Activated naive CD4-positive, alpha-beta T cell treated with Interleukin-2 at 50 U/mL for 16 hours (primary cell): Measurements from ENCODE around the gene VIPR2.
A peak's percentile ranks its signal among the peaks of the same experiment; 100 is the strongest.
"Not testable (repeated sequence)": the region's sequence is repeated elsewhere in the genome, so short reads cannot be mapped to it uniquely, and the experiment has no call there.

Experiments
- DNase-seq: peaks from one replicate; pipeline ENCODE4 v3.0.0-alpha.2; 2020

VIPR2 gene

GRCh38 chr7:159005618-159006017 is 139.0 kb downstream of the VIPR2 start:
- DNase-seq: no peak

DNA sequence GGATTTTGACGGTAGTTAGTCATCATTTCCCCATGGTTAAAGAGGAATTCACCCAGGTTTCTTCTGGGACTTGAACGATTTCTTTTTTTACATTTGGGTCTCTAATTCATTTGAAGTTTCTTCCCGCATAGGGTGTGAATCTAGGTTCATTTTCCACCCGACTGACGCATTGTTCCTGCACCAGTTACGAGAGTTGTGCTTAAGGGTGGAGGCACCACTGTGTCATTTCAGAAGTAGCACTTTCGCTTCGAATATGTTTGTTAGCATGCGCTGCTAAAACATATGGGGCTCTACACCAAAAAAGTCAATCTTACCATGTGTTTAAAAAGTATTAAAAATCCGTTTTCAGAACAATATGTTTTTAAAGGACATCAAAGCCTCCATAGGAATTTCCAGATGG is 140.3 kb downstream of the VIPR2 start:
- peak; percentile 31 for DNase-seq

DNA sequence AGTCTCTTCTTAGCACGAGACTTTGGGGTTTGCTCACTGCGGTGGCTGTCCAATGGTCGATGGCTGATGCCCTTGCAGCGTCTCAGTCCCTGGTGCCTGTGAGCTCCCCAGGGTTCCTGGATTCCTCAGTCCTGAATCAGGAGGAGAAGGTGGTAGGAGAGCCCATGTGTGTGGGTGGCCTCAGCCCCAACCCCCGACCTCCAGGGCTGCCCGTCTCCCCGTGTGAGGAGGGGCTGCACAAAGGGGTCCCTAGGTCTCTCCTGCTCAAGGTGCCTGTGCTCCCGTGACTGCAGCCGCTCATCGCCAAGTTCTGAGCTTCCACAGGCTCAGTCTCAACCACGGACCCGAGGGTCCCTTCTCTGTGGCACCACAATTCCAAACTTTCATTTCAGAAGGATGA is 142.9 kb downstream of the VIPR2 start:
- DNase-seq: no peak

- no peak for DNase-seq
Observed at GRCh38 chr7:159000859-159001435, 143.7 kb downstream of the VIPR2 start.

- DNase-seq: no peak
Observed at GRCh38 chr7:159000070-159000469, 144.6 kb downstream of the VIPR2 start.

DNA sequence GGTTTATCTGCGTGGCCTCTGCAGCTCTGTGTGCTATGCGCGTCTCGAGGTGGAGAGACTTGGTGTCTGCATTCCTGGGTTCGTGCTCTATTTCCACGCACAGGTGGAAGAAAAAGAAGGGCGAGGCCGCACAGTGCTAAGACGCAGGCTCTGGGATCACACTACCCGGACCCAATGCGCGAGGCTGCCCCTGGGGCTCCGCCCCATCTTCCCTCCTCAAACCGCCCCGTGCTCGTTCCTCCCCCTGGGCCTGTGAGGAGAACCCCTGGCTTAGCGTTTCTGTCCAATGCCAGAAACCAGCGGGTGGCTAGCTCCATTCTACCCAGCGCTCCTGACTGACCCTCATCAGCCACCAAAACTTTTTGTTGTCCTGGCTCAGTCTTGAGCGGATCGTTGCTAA is 145.2 kb downstream of the VIPR2 start:
- DNase-seq: no peak

- DNase-seq: not testable (repeated sequence)
Observed at GRCh38 chr7:158998261-158998660, 146.4 kb downstream of the VIPR2 start.

- DNase-seq: no peak
Observed at GRCh38 chr7:158997471-158997870, 147.2 kb downstream of the VIPR2 start.

DNA sequence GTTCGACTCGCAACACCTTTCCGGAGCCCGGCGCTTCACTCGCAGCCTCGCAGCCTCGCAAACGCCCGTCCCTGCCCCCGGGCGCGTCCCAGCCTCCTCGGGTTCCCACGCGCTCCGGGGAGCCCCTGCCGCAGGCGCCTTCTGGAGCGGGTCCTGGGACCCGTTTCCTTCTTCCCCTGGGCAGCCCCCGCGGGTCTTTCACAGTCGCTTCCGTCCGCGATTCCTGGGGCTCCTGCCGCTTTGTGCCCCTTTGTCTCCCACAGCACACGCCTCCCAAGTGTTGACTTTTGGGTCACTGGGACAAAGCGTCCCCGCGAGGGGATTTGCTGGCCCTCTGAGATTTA is 147.6 kb downstream of the VIPR2 start:
- DNase-seq: no peak

- DNase-seq: no peak
Observed at GRCh38 chr7:158996214-158997109, 148.2 kb downstream of the VIPR2 start.

DNA sequence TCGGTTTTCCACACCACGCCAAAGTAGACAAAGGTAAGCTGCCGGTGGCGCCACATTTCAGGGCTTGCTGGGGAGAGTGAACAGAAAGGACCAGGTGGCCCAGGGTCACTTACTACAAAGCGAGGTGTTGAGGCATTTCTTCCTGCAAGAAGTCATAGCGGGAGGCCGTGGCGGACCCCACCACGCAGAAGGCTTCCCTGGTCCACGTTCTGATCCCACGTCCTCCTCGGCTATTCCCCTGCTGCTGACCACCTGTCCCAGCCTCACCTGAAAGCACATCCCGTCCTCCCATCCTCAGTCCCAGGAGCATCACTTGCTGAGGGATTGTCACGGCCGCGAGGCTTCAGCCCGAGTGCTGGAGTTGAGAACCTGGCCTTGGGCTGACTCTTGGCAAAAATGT is 149.2 kb downstream of the VIPR2 start:
- DNase-seq: no peak

DNA sequence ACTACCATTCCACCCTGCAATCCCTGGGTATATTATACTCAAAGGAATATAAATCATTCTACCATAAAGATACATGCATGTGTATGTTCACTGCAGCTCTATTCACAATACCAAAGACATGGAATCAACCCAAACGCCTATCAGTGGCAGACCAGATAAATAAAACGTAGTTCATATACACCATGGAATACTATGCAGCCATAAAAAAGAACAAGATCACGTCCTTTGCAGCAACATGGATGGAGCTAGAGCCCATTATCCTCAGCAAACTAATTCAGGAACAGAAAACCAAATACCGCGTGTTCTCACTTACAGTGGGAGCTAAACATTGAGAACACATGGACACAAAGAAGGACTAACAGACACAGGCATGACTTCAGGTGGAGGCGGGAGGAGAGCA is 150.0 kb downstream of the VIPR2 start:
- DNase-seq: no peak

DNA sequence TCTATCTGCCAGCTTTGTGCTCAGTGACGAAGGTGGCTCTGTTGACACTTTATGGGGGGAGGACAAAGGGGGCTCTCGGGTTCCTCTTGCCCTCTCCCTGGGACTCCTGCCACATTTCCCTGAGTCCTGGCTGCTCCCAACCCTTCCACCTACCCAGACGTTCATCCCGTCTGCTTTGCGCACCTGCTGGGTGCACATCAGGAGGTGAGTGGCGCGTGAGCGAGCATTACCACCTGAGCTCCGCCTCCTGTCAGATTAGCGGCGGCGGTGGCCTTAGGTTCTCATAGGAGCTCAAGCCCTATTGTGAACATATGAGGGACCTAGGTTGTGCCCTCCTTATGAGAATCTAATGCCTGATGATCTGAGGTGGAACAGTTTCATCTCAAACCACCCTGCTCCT is 151.1 kb downstream of the VIPR2 start:
- DNase-seq: no peak

DNA sequence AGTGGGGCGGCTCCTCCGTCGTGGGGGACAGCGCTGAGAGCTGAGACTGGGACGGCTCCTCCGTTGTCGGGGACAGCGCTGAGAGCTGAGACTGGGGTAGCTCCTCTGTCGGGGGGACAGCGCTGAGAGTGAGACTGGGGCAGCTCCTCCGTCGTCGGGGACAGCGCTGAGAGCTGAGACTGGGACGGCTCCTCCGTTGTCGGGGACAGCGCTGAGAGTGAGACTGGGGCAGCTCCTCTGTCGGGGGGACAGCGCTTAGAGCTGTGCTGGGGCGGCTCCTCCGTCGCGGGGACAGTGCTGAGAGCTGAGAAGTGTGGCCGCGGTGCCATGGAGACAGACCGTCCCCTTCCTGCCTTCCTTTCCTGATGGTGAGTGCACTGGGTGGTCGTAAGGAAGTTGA is 151.9 kb downstream of the VIPR2 start:
- no peak for DNase-seq

GRCh38 chr7:158991824-158992621 is 152.6 kb downstream of the VIPR2 start:
- no peak for DNase-seq

GRCh38 chr7:158988996-158989395 is 155.7 kb downstream of the VIPR2 start:
- no peak for DNase-seq

DNA sequence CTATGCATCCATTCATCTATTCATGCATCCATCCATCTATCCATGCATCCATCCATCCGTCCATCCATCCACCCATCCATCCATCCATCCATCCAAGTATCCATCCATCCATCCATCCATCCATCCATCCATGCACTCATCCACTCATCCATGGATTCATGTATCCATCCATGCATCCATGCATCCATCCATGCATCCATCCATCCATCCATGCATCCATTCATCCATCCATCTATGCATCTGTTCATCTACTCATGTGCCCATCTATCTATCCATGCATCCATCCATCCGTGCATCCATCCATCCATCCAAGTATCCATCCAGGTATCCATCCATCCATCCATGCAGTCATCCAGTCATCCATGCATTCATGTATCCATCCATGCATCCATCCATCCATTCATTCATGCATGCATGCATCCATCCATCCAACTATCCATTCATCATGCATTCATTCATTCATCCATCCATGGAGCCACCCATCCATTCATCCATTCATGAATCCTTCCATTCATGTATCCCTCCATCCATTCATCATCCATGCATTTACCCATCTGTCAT is 156.3 kb downstream of the VIPR2 start:
- no peak for DNase-seq

- DNase-seq: no peak
Observed at GRCh38 chr7:158987691-158988090, 157.0 kb downstream of the VIPR2 start.

DNA sequence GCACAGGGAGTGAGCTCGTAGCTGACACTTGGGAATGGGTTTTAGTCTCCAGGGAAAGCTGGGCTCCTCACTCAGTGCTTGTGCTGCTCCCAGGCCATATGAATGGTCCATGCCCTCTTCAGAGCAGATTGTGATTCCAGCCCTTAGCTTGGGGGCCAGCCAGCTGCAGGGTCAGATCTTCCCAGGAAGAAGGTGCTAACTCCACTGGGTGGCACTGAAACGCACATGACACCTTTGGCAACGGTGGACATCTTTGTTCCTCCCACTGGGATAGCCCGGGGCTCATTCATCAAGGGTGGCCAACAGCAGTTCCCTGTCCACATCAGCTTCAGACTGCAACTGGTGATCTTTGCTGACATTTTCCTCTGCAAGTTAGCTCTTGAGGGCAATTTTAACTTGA is 159.1 kb downstream of the VIPR2 start:
- no peak for DNase-seq

DNA sequence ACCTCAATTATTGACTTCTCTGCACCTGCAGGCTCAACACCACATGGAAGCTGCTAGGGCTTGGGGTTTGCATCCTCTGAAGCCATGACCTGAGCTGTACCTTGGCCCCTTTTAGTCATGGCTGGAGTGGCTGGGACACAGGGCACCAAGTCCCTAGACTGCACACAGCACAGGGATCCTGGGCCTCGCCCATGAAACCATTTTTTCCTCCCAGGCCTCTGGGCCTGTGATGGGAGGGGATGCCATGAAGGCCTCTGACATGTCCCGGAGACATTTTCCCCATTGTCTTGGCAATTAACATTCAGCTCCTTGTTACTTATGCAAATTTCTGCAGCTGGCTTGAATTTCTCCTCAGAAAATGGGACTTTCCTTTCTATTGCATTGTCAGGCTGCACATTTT is 160.7 kb downstream of the VIPR2 start:
- DNase-seq: not testable (repeated sequence)

- not testable (repeated sequence) for DNase-seq
Observed at GRCh38 chr7:158982080-158982479, 162.6 kb downstream of the VIPR2 start.

GRCh38 chr7:158979635-158980351 is 164.9 kb downstream of the VIPR2 start:
- DNase-seq: no peak

GRCh38 chr7:158979023-158979529 is 165.6 kb downstream of the VIPR2 start:
- no peak for DNase-seq
